HG03045 (cell line): ENCODE results near the gene DKKL1.

ENCODE experiments used
- ATAC-seq: cut with Tn5 transposase; IDR thresholded peaks from one replicate; pipeline ENCODE4 v1.9.1; 2021; ENCODE audit warnings: mild to moderate bottlenecking, moderate library complexity; ENCODE audit not compliant: unreplicated experiment

DKKL1 gene

DNA sequence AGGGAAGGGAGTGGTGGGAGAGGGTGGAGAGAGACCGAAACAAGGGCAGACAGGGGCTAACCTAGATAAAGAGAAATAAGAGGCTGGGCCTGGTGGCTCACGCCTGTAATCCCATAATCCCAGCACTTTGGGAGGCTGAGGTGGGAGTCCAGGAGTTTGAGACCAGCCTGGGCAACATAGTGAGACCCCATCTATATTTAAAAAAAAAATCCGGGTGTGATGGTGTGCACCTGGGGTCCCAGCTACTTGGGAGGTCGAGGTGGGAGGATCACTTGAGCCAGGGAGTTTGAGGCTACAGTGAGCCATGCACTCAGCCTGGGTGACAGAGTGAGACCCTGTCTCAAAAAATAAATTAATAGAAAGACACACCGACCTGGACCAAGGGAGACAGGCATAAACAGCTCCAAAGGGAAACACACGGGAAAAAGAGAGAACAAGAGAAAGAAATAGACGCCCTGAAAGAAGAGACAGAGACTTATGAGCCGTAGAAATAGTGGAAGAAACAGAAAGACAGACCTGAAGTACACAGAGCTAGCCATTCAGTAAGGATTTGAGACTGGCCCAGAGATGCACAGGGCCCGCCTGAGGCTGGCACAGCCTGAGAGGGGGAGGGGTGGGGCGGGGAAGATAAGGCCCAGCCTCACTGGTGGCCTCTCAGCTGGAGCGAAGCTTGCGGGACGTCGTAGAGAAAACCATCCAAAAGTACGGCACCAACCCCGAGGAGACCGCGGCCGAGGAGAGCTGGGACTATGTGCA lies 26.2 kb upstream of the DKKL1 start:
- ATAC-seq = no peak

DNA sequence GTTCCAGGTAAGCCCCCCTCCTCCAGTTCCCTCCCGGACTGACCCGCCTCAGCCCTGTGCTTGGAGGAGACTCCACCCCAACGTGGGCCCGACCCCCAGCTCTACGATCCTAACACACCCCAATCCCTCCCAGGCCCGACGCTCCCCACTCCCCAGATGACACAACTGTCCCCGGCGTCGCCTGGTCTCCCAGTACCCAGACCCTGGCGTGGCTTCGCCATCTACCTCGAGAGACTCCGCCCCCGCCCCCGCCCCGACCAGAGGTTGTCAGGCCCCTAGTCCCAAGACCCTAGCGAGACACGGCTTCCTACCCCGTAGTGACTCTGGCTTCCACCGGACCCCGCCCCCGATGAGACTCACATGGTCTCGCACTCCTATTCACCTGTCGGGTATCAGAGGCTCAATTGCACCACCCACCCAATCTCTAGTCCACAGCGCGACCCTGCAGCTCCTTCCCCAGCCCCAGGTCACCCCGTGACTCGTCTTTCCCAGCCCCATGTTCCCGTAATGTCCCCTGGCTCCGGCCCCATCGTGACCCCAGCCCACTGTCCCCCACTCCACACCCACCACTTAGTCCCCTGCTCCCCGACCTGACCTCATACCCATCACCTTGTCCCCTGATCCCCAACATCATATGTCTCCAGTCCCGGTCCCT lies 25.5 kb upstream of the DKKL1 start:
- no peak for ATAC-seq

DNA sequence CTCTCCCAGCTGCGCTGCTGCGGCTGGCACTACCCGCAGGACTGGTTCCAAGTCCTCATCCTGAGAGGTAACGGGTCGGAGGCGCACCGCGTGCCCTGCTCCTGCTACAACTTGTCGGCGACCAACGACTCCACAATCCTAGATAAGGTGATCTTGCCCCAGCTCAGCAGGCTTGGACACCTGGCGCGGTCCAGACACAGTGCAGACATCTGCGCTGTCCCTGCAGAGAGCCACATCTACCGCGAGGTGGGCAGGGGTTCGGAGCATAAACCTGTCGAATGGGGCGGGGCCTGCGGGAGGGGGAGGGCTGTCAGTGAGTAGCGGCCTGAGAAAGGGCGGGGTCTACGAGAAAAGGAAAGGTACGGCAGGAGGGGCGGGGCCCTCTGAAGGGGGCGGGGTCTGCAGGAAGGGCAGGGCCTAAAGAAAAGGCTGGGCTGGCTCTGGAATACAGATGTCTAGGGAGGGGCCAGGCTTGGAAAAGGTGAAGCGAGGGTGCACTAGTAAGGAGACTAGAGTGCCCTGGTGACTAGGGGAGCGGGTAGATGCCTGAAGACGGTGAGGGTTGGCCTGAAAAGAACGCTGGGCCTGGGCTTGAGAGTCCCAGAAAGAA lies 24.9 kb upstream of the DKKL1 start:
- no peak for ATAC-seq

DNA sequence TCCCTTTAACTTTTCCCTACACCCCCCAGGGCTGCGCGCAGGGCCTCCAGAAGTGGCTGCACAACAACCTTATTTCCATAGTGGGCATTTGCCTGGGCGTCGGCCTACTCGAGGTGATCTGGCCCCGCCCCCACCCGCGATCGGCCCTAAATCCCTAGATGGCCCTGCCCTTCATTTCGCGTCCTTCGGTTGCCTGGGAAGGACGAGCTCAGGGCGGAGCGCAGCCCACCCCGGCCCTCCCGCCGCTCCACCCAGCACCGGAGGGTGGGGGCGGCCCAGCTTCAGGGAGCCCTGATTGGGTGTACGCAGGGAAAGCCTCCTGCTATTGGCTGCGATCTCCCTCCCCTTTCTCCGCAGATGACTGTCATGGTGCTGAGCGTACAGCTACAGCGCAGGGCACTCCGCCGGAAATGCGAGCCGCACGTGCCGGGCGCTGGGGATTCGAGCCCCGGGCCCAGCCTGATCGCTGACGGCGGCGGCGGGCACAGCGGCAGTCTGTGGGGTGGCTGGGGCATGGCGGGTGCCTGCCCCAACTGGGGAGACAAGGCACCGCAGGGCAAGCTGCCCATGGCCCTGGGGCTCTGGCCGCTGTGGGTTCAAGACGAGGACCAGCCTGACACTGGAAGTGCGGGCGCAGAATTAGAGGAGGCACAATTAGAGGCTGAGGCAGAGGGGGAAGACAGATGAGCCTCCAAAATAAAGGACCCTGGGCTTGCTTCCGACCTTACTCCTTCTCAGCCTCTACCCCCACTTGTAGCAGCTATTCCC lies 24.2 kb upstream of the DKKL1 start:
- no peak for ATAC-seq

DNA sequence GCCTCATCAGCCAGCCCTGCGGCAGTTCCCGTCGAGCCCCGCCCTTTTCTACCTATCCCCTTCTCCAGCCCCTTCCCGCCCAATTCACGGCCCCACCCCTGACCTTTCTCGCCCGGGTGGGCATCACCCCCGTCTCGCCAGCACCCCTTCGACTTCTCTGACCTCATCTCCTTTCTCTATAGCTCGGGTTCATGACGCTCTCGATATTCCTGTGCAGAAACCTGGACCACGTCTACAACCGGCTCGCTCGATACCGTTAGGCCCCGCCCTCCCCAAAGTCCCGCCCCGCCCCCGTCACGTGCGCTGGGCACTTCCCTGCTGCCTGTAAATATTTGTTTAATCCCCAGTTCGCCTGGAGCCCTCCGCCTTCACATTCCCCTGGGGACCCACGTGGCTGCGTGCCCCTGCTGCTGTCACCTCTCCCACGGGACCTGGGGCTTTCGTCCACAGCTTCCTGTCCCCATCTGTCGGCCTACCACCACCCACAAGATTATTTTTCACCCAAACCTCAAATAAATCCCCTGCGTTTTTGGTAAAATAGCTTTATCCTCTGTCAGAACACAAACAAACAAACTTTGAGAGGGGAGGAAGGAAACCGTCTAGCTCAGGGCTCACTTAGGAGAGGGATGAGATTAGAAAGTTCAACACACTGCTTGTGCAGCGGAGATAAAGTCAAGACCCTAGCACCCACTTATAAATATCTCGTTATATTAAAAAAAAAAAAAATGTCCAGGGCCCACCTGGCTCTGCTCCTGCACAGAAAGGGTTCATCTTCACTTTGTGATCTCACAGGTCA lies 23.4 kb upstream of the DKKL1 start:
- peak; percentile 44 for ATAC-seq

DNA sequence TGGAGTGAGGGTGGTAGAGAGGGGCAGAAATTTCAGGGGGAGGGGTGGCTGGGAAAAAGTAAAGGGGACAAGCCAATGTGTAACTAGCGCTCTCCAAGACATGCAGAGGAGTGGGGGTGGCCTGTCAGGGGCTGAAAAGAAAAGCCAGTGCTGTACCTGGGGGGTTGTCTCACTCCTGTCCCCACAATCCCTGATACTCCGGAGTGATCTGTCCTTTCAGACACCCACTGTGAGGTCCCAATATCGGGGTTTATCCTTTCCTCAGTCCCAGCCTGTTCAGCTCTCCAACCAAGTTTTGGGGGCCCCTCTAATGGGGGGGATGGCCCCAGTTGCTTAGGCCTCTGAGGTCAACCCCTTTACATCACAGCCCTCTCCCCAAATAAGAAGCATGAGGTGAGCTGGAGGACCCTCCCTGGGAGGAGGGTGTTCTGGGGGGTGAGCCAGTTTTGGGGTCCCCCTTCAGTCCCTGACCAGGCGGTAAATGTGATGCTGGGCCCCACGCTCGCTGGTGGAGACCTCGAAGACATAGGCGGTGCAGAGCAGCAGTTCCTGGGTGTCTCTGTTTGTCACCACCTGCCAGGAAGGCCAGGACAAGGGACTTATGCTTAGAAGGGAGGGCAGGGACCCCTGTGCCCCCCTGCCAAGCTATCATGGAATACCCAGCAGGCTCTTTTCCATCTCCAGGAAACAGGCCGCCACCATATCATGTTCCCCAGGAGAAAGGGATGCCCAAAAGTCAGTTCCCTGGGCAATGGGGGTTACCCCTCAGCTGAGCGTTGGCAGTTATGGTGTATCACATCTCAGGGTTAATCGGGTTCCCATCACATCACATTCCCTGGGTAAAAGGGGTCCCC lies 22.6 kb upstream of the DKKL1 start:
- no peak for ATAC-seq

DNA sequence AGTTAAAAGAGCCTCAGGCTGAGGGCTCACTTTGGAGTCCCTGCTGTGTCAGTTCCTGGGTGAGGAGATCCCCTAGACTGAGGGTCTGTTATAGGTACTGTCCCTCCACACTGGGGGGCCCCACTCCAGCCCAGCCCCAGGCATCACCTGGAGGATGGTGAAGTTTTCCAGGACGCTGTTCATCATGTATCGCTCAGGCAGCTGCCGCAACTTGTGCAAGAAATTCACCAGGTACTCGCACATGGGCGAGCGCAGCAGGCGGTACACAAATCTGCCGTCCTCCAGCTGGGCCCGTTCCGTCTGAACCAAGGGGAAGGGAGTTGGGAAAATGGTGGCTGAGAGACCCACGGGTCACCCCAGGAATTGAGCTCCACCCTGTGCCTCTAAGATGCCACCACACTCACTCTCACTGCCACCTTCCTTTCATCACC lies 21.4 kb upstream of the DKKL1 start:
- ATAC-seq = no peak

DNA sequence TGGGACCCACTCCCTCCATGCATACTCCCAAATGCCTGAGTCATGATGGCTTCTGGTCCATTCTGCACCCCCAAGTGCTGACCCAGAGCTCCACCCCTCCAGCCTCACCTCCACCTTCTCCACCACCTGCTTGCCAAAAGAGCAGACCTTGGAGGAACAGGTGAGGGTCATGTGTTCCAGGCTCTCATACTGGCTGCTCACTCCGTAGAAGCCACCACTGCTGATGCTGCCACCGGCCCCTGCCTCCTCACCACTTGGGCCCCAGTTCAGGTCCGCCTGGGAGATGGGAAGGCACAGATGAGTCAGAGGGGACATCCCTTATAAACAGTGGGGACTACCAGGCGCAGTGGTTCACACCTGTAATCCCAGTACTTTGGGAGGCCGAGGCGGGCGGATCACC lies 20.6 kb upstream of the DKKL1 start:
- ATAC-seq = no peak

DNA sequence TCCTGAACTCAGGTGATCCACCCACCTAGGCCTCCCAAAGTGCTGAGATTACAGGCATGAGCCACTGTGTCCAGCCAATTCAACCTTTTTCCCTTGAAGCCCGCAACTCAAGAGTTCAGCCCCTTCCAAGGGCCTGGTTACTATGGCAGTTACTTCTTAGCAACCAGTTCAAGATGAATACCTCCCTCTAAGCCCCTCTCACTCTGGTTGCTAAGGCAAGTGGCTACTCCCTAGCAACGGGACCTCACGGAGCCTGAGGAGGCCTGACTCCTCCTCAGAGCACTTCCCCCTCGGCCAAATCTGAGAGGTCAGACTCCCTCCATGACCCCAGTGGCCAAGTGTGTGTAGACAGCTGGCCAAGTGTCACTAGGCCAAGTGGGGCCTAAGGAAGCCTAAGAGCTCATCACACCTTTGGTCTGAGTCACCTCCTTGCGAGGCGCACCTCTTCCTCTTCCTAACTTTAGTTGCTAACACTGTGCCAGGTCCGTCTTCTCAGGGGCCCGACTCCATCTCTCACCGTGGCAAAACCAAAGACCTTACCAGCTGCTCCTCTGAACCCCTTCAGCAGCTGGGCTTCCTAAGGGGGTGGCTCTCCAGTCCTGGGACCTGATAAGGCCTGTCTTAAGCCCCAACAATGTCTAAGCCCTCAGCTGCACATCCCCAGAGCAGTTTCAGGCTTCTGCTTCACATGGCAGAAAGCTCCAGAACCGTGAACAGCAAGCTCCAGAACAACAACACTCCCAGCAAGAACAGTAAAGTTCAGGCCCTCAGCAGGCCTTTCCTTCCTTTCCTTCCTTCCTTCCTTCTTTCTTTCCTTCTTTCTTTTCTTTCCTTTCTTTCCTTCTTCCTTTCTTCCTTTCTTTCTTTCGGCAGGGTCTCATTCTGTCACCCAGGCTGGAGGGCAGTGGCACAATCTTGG lies 18.9 kb upstream of the DKKL1 start:
- no peak for ATAC-seq

DNA sequence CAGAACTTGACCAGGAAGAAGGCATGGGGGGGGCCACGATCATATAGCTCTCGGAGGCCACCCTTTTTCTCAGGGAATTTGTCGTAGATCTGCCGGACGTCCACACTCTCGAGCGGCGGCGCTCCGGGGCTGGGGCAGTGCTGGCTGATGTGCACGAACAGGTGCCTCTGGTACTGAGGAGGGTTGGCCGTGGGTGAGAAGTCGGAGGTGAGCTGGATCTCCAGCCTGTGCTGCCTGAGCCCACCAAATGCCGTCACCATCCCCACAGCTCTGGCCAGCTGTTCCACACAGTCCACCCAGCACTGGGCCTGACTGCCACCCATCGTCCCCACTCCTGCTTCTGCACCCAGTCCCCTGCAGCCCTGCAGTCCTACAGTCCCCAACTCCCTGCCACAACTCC lies 16.5 kb upstream of the DKKL1 start:
- no peak for ATAC-seq

DNA sequence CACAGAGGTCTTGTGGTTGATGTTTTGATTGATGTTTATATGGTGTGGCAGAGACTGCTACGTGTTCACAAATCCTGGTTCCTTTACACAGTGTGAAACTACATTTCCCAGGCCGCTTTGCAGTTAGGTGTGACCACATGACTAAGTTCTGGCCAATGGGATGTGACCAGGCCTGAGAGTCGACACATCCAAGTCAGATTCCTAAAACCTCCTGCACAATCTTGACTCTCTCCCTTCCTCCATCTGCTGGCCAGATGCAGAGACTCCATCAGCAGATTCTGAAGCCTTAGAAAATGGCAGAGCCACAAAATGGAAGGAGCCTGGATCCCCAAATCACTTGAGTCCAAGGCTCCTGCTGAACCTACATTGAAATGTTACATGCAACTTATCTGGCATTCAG lies 15.8 kb upstream of the DKKL1 start:
- ATAC-seq = no peak

DNA sequence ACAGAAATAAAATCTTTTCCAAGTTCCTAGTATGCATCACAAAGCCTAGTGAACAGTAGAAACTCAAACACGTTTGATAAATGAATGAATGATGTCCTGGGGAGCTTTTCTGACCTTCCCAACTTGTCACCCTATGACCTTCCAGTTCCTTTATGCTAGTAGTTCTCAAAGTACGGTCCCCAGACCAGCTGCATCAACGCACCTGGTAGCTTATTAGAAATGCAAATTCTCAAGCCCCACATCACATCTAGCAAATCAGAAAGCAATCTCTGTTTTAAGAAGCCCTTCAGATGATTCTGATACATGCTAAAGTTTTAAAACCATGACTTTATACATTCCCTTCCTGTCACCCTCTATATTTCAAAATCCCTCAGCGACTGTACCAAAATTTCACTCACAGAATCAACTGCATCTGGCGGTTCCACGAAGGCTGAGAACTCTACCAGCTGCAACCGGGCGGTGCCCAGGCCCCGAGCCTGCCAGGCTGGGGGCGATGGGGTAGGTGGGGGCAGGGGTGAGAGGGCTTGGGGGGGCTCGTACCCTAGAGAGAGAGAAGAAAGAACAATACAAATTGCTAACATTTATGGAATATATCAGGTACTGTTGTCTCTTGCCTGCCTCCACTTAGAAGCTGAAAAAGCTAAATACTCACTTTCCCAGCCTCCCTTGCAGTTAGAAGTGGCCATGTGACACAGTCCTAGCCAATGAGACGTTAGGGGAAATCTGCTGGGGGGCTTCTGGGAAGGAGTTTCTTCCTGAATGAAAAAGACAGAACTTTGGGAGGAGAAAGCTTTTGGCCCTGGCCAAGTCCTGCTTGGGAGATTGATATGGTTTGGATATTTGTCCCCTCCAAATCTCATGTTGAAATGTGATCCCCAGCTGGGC lies 15.1 kb upstream of the DKKL1 start:
- no peak for ATAC-seq

DNA sequence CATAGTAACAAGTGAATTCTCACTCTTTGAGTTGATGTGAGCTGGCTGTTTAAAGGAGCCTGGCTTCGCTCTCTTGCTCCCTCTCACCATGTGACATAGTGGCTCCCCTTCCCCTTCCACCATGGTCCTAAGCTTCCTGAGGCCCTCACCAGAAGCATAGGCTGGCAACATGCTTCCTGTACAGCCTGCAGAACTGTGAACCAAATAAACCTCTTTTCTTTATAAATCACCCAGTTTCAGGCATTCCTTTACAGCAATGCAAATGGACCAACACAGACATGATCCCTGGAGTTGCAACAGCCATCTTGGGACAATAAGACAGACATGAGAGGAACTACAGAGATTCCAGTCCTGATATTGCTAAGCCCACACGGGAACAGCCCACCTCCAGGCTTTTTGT lies 14.1 kb upstream of the DKKL1 start:
- ATAC-seq = no peak

DNA sequence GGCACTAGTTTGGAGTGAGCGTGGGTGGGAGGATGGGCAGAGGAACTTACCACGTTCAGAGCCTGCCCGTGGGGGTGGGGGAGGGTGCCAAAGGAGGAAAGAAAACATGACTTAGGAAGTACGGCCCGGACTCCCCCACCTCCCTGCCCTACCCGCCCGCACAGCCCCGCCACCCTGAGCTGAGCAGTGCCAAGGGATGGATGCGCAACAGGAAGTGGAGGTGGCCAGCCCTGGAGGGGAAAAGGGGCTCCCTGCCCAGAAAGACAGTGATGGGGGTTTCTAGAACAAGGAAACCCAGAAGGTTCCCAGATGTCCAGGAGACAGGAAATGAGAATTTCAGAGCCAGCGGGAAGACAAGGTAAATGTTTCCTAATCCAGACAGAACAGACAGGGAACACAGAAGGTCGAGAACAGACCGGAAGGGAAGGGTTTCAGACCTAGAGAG lies 7.7 kb upstream of the DKKL1 start:
- ATAC-seq = no peak

DNA sequence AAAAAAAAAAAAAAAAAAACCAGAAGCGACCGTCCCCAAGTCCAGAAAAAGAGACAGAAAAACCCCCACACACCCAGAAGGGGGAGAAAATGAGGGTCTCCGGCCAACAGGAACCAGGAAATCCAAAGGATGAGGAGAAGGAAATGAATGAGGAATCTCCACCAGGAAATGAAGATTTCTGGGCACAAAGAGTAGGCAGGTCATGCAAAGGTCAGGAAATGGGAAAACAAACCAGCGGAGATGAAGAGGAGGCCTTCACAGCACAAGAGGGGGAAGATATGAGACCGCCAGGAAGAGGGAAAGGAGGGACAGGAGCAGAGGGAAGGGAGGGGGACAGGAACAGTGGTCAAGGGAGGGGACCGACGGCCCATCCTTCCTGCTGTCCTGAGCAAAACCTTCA lies 7.3 kb upstream of the DKKL1 start:
- ATAC-seq = no peak

DNA sequence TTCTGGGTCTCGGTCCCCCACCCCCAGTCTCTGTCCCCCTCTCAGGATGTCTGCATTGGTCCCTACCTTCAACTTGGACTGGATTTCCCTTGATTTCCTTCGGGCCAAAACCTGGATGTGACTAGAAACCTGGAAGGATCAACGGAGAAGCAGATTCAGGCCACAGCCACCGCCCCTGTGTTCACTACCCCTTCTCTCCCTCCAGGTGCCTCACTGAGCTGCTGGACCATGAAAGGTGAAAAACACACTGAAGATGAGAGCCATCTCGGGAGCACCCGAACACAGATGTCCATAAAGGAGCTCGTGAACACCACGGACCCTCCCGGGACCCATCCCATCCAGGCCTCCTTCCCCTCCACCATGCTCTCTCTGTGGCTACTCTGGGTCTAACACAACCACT lies 6.5 kb upstream of the DKKL1 start:
- ATAC-seq = no peak
